Neural progenitor cell (in vitro differentiated cells): ENCODE measurements around the gene CD1E. TPM values are rescaled to one million over a fixed set of nuclear protein-coding genes. Genes with fewer than 3 reads are reported as not detected.

Experiments
- DNase-seq: peaks from one replicate; pipeline ENCODE4 v3.0.0-alpha.2; 2016; ENCODE audit warnings: low spot score
- H2AFZ ChIP-seq: fragments of 200-600 bp; sonication (generic); replicated peaks from 2 replicates; pipeline ENCODE4 v1.6.1; 2016; ENCODE audit warnings: antibody characterized with exemption
- H3F3A ChIP-seq: fragments of 200-600 bp; sonication (generic); 2 replicates; pipeline ENCODE4 v1.6.1; 2016; ENCODE audit warnings: antibody characterized with exemption, low read depth
- H3K27ac ChIP-seq: fragments of 200-600 bp; sonication (generic); 2 replicates; pipeline ENCODE4 v1.5.1; 2016; ENCODE audit warnings: mild to moderate bottlenecking
- H3K27me3 ChIP-seq: fragments of 200-600 bp; sonication (generic); 2 replicates; pipeline ENCODE4 v1.6.1; 2016; ENCODE audit warnings: mild to moderate bottlenecking, moderate library complexity
- H3K36me3 ChIP-seq: fragments of 200-600 bp; sonication (generic); 2 replicates; pipeline ENCODE4 v1.5.1; 2016
- H3K4me1 ChIP-seq: fragments of 200-600 bp; sonication (generic); 2 replicates; pipeline ENCODE4 v1.6.1; 2016; ENCODE audit warnings: mixed run types
- H3K4me2 ChIP-seq: fragments of 200-600 bp; sonication (generic); 2 replicates; pipeline ENCODE4 v1.6.1; 2016
- H3K4me3 ChIP-seq: fragments of 200-600 bp; sonication (generic); 2 replicates; pipeline ENCODE4 v1.5.1; 2016
- H3K79me2 ChIP-seq: fragments of 200-600 bp; sonication (generic); 2 replicates; pipeline ENCODE4 v1.6.1; 2016; ENCODE audit warnings: low read depth
- H3K9ac ChIP-seq: fragments of 200-600 bp; sonication (generic); 2 replicates; pipeline ENCODE4 v1.6.1; 2016
- H3K9me3 ChIP-seq: fragments of 200-600 bp; sonication (generic); 2 replicates; pipeline ENCODE4 v1.5.1; 2016; ENCODE audit warnings: low read depth
- H4K20me1 ChIP-seq: fragments of 200-600 bp; sonication (generic); 2 replicates; pipeline ENCODE4 v1.6.1; 2016; ENCODE audit warnings: low read depth
- H3K27ac Mint-ChIP-seq: 3 replicates; pipeline ENCODE4 v1.8.0; 2021; ENCODE audit warnings: mixed read lengths
- H3K27me3 Mint-ChIP-seq: 2 replicates; pipeline ENCODE4 v1.8.0; 2022; ENCODE audit warnings: low read depth, mild to moderate bottlenecking, inconsistent platforms, moderate library complexity, mixed read lengths; ENCODE audit not compliant: insufficient read depth
- H3K36me3 Mint-ChIP-seq: 3 replicates; pipeline ENCODE4 v1.8.0; 2021; ENCODE audit warnings: mixed read lengths
- H3K4me1 Mint-ChIP-seq: 3 replicates; pipeline ENCODE4 v1.8.0; 2021; ENCODE audit warnings: mixed read lengths
- H3K4me3 Mint-ChIP-seq: 3 replicates; pipeline ENCODE4 v1.8.0; 2021; ENCODE audit warnings: mild to moderate bottlenecking, moderate library complexity, mixed read lengths
- H3K9me3 Mint-ChIP-seq: 3 replicates; pipeline ENCODE4 v1.8.0; 2020; ENCODE audit warnings: mixed read lengths
- EZH2 ChIP-seq: fragments of 200-600 bp; sonication (generic); IDR thresholded peaks from 2 replicates; pipeline ENCODE4 v1.6.1; 2017; ENCODE audit warnings: antibody characterized with exemption, mild to moderate bottlenecking, moderate library complexity
- EZH2phosphoT487 ChIP-seq: fragments of 200-600 bp; sonication (generic); IDR thresholded peaks from 2 replicates; pipeline ENCODE4 v1.6.1; 2017; ENCODE audit warnings: antibody characterized with exemption
- total RNA-seq: library from RNA; depleted of rRNA; stranded (reverse); fragments of >200 nt; gene quantifications from 2 replicates; pipeline ENCODE4 v1.2.3, GENCODE V29; 2015; ENCODE audit warnings: low replicate concordance
- TF ChIP-seq, protein P1 (sequence below): fragments of 200-600 bp; sonication (generic); IDR thresholded peaks from 2 replicates; pipeline ENCODE4 v1.5.1; 2017; ENCODE audit warnings: antibody characterized with exemption, mild to moderate bottlenecking

CD1E gene
- total RNA-seq, 1 donor from 2014 or later = not detected

DNA sequence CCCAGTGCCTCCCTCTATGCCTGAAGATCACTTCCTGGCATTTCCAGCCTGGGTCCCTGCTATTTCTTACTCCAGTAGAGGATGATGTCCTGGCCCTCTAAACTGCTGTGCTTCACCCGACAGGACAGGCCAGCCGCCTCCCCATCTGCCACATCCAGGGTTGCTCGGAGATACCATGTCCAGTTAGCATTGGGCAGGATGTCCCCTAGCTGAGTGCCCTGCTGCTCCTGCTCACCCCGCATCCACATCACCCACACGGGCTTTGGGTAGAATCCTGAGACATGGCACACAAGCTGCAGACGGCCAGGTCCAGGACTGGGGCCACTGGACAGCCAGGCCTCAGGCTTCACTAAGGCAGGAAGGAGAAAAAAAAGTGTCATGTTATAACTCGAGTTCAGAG, 24.4 kb upstream of the CD1E start:
- no peaks in the 10 kb centered on the region for H3K36me3 ChIP-seq
- H3K4me3 ChIP-seq = no peak overlapping the region
- H3K27ac ChIP-seq = no peak overlapping the region
- Mint-ChIP-seq H3K27me3 (no peaks in the 10 kb centered on the region), H3K4me1 (no peaks in the 10 kb centered on the region), H3K27ac (no peak overlapping the region), H3K9me3 (no peaks in the 10 kb centered on the region), H3K4me3 (no peak overlapping the region), H3K36me3 (no peaks in the 10 kb centered on the region)
- H3K79me2 ChIP-seq = no peaks in the 10 kb centered on the region
- no peak overlapping the region for H3K9ac ChIP-seq
- H3F3A ChIP-seq = no peaks in the 10 kb centered on the region
- no peak for DNase-seq
- H3K4me1 ChIP-seq = no peaks in the 10 kb centered on the region
- no peaks in the 10 kb centered on the region for H3K27me3 ChIP-seq
- H4K20me1 ChIP-seq = no peaks in the 10 kb centered on the region
- TF ChIP-seq, protein P1, sequence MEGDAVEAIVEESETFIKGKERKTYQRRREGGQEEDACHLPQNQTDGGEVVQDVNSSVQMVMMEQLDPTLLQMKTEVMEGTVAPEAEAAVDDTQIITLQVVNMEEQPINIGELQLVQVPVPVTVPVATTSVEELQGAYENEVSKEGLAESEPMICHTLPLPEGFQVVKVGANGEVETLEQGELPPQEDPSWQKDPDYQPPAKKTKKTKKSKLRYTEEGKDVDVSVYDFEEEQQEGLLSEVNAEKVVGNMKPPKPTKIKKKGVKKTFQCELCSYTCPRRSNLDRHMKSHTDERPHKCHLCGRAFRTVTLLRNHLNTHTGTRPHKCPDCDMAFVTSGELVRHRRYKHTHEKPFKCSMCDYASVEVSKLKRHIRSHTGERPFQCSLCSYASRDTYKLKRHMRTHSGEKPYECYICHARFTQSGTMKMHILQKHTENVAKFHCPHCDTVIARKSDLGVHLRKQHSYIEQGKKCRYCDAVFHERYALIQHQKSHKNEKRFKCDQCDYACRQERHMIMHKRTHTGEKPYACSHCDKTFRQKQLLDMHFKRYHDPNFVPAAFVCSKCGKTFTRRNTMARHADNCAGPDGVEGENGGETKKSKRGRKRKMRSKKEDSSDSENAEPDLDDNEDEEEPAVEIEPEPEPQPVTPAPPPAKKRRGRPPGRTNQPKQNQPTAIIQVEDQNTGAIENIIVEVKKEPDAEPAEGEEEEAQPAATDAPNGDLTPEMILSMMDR = no peak
- TF ChIP-seq EZH2 (no peak), EZH2phosphoT487 (no peak)
- H2AFZ ChIP-seq = no peak overlapping the region
- H3K4me2 ChIP-seq = no peak overlapping the region
- H3K9me3 ChIP-seq = no peaks in the 10 kb centered on the region

DNA sequence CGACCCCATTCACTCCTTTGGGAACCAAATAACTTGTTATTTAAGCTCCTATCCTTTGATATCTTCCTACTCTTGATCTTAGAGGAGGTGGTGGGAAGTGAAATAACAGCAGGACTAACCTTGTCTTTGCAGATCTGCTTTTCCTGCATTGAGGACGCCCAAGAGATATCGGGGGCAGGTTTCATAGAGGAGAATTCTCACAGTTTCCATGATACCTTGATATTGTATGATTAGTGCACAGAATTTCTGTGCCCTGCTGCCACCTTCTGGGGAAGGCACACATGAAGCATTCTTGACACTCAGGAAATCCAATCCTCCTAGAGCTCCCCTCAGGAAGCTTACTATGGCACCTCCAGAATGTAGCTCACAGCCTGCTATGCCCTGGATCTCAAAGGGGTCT, 24.0 kb upstream of the CD1E start:
- Histone ChIP-seq H3K27me3 (no peaks in the 10 kb centered on the region), H3K4me1 (no peaks in the 10 kb centered on the region), H4K20me1 (no peaks in the 10 kb centered on the region), H3K27ac (no peak overlapping the region), H3F3A (no peaks in the 10 kb centered on the region), H3K9ac (no peak overlapping the region), H3K4me3 (no peak overlapping the region), H2AFZ (no peak overlapping the region), H3K36me3 (no peaks in the 10 kb centered on the region), H3K79me2 (no peaks in the 10 kb centered on the region), H3K9me3 (no peaks in the 10 kb centered on the region), H3K4me2 (no peak overlapping the region)
- no peaks in the 10 kb centered on the region for H3K36me3 Mint-ChIP-seq
- no peaks in the 10 kb centered on the region for H3K4me1 Mint-ChIP-seq
- TF ChIP-seq EZH2phosphoT487 = no peak
- TF ChIP-seq, protein P1 = peak; percentile 30
- peak; percentile 5 for DNase-seq
- no peak overlapping the region for H3K4me3 Mint-ChIP-seq
- H3K27me3 Mint-ChIP-seq = no peaks in the 10 kb centered on the region
- no peaks in the 10 kb centered on the region for H3K9me3 Mint-ChIP-seq
- H3K27ac Mint-ChIP-seq = no peak overlapping the region

DNA sequence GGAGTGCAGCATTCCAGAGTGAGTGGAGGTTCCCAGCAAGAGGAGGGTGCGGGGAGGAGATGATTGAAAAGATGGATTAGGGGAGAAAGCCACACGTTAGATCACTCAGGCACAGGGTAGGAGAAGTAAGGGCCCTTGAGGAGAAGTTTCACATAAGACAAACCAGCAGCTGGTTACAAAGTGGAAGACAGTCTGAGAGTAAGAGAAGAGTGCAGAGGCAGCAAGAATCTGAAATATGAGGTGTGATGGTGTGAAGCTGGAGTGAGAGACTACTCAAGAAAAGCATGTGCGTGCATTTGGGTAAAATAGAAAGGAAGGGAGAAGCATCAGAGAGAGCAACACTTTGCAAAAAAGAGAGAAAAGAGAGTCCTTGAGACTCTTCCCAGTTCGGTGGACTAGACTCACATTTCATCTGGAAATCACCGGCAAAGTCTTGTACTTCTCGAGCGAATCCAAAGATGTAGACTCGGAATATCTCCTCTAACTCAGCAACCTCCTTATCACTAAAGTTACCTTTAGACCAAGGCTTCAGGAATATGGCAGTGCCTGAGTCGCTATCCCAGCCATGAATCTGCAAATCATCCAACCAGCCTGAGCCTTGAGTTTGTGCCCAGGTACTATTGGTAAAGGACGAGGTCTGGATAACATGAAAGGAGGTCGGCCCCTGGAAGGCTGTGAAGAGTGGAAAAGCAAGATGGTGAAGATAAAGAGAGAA, 23.1 kb upstream of the CD1E start:
- no peak overlapping the region for H3K27ac Mint-ChIP-seq
- H2AFZ ChIP-seq = peak overlapping the region; percentile 34

More for the DNA sequence above, 23.1 kb upstream of the CD1E start:
- Mint-ChIP-seq H3K4me1 (no peaks in the 10 kb centered on the region), H3K9me3 (no peaks in the 10 kb centered on the region), H3K36me3 (no peaks in the 10 kb centered on the region), H3K27me3 (no peaks in the 10 kb centered on the region), H3K4me3 (no peak overlapping the region)
- Histone ChIP-seq H3K27me3 (no peaks in the 10 kb centered on the region), H3K79me2 (no peaks in the 10 kb centered on the region), H3K4me2 (no peak overlapping the region), H3K4me1 (no peaks in the 10 kb centered on the region), H3K9me3 (no peaks in the 10 kb centered on the region), H3F3A (no peaks in the 10 kb centered on the region), H3K4me3 (no peak overlapping the region), H3K36me3 (no peaks in the 10 kb centered on the region), H3K9ac (no peak overlapping the region), H4K20me1 (no peaks in the 10 kb centered on the region), H3K27ac (no peak overlapping the region)
- TF ChIP-seq EZH2phosphoT487 (no peak), EZH2 (no peak)
- TF ChIP-seq, protein P1 = no peak
- DNase-seq = no peak
